SU-DHL-6 (cell line): ENCODE data around the gene SMIM45.

Source experiments
- H2AFZ ChIP-seq: fragments of 200-600 bp; sonication (generic); 2 replicates; pipeline ENCODE4 v1.6.1; 2014; ENCODE audit warnings: low read depth, mild to moderate bottlenecking, moderate library complexity, mixed read lengths, antibody characterized with exemption, low read length; ENCODE audit not compliant: severe bottlenecking
- H3F3A ChIP-seq: fragments of 200-600 bp; shearing (Covaris generic); 2 replicates; pipeline ENCODE4 v1.6.0; 2016; ENCODE audit warnings: antibody characterized with exemption, mild to moderate bottlenecking; ENCODE audit not compliant: insufficient read depth
- H3K27ac ChIP-seq: fragments of 200-600 bp; sonication (generic); 2 replicates; pipeline ENCODE4 v1.5.1; 2016; ENCODE audit warnings: low read depth, mild to moderate bottlenecking, low read length, moderate library complexity, mixed read lengths
- H3K27me3 ChIP-seq: fragments of 200-600 bp; sonication (generic), shearing (Covaris generic); 2 replicates; pipeline ENCODE4 v1.6.0; 2014; ENCODE audit warnings: mild to moderate bottlenecking, low read length
- H3K36me3 ChIP-seq: fragments of 200-600 bp; sonication (generic); 2 replicates; pipeline ENCODE4 v1.6.1; 2014; ENCODE audit warnings: mild to moderate bottlenecking, low read length, mixed read lengths
- H3K4me2 ChIP-seq: fragments of 300-600, 200-600 bp; shearing (Covaris generic), sonication (generic); 2 replicates; pipeline ENCODE4 v1.6.0; 2014; ENCODE audit warnings: low read length, low read depth, mild to moderate bottlenecking; ENCODE audit not compliant: poor library complexity, severe bottlenecking
- H3K4me3 ChIP-seq: fragments of 200-600 bp; sonication (generic); 2 replicates; pipeline ENCODE4 v1.5.1; 2014; ENCODE audit warnings: antibody characterized with exemption, low read length, mild to moderate bottlenecking, mixed read lengths; ENCODE audit not compliant: insufficient read depth, poor library complexity, severe bottlenecking
- H3K79me2 ChIP-seq: fragments of 200-600 bp; sonication (generic); 2 replicates; pipeline ENCODE4 v1.6.1; 2014; ENCODE audit warnings: mild to moderate bottlenecking, low read length, moderate library complexity; ENCODE audit not compliant: insufficient read depth
- H3K9ac ChIP-seq: fragments of 200-600 bp; sonication (generic); 2 replicates; pipeline ENCODE4 v1.7.0; 2014; ENCODE audit warnings: mild to moderate bottlenecking, low read length
- H3K9me2 ChIP-seq: fragments of 200-600 bp; sonication (generic); replicated peaks from 2 replicates; pipeline ENCODE4 v1.6.1; 2014; ENCODE audit warnings: low read length; ENCODE audit not compliant: insufficient read depth
- H3K9me3 ChIP-seq: fragments of 200-600 bp; sonication (generic); 2 replicates; pipeline ENCODE4 v1.6.1; 2014; ENCODE audit warnings: low read length, mixed read lengths; ENCODE audit not compliant: insufficient read depth
- H4K20me1 ChIP-seq: fragments of 200-600 bp; sonication (generic); 2 replicates; pipeline ENCODE4 v1.6.1; 2014; ENCODE audit warnings: low read depth, mild to moderate bottlenecking, antibody characterized with exemption, low read length, moderate library complexity, mixed read lengths
- CTCF ChIP-seq: fragments of 200-600 bp; sonication (generic); IDR thresholded peaks from one replicate; pipeline ENCODE4 v1.5.1; 2017; ENCODE audit warnings: antibody characterized with exemption, mild to moderate bottlenecking, low read length, moderate library complexity; ENCODE audit not compliant: insufficient read depth, poor library complexity, severe bottlenecking
- EZH2phosphoT487 ChIP-seq: fragments of 200-600 bp; sonication (generic), shearing (Covaris generic); conservative IDR thresholded peaks from 2 replicates; pipeline ENCODE4 v1.6.1; 2018; ENCODE audit warnings: mild to moderate bottlenecking, antibody characterized with exemption, low read length, moderate library complexity, mixed read lengths

The SMIM45 gene

GRCh38 chr22:42007922-42008321 lies 56.0 kb downstream of the SMIM45 start:
- no peaks in the 10 kb centered on the region for H4K20me1 ChIP-seq
- no peak overlapping the region for H3K9ac ChIP-seq
- no peak overlapping the region for H3K27ac ChIP-seq
- H3K9me3 ChIP-seq, result peaks cover 16% of the 10 kb centered on the region; the same call in 1 of the 2 replicates
- TF ChIP-seq CTCF (no peak), EZH2phosphoT487 (no peak)
- no peaks in the 10 kb centered on the region for H3K27me3 ChIP-seq
- no peaks in the 10 kb centered on the region for H3K79me2 ChIP-seq
- H3K4me2 ChIP-seq, result no peak overlapping the region
- no peaks in the 10 kb centered on the region for H3K9me2 ChIP-seq
- no peak overlapping the region for H2AFZ ChIP-seq
- H3K36me3 ChIP-seq, result no peaks in the 10 kb centered on the region
- no peak overlapping the region for H3K4me3 ChIP-seq
- H3F3A ChIP-seq, result no peaks in the 10 kb centered on the region
